Cardiac fibroblast (primary cell): ENCODE data around the gene CACNG3.

Experiments used
- DNase-seq, 2 donors: peaks; one replicate each; pipeline versions ENCODE4 v3.0.0 to v3.0.0-alpha.2; 2010; ENCODE audit warnings: low read depth in 2 of 2
- H3K4me3 ChIP-seq, 2 donors: replicated peaks in 1 of 2; 1 replicate in 1 of 2; 2 replicates in 1 of 2; pipeline ENCODE4 v1.5.1; 2011; ENCODE audit warnings: low read depth in 2 of 2, low read length in 2 of 2, mild to moderate bottlenecking in 2 of 2, moderate library complexity in 1 of 2
- TF ChIP-seq, protein P1 (sequence below): IDR thresholded peaks from one replicate; pipeline ENCODE4 v1.5.1; 2011; ENCODE audit warnings: low read depth, mild to moderate bottlenecking, low read length, inconsistent platforms

The CACNG3 gene

GRCh38 chr16:24409045-24409444 lies 152.9 kb downstream of the CACNG3 start:
- no peak for DNase-seq
- no peak overlapping the region for H3K4me3 ChIP-seq
- TF ChIP-seq, protein P1, sequence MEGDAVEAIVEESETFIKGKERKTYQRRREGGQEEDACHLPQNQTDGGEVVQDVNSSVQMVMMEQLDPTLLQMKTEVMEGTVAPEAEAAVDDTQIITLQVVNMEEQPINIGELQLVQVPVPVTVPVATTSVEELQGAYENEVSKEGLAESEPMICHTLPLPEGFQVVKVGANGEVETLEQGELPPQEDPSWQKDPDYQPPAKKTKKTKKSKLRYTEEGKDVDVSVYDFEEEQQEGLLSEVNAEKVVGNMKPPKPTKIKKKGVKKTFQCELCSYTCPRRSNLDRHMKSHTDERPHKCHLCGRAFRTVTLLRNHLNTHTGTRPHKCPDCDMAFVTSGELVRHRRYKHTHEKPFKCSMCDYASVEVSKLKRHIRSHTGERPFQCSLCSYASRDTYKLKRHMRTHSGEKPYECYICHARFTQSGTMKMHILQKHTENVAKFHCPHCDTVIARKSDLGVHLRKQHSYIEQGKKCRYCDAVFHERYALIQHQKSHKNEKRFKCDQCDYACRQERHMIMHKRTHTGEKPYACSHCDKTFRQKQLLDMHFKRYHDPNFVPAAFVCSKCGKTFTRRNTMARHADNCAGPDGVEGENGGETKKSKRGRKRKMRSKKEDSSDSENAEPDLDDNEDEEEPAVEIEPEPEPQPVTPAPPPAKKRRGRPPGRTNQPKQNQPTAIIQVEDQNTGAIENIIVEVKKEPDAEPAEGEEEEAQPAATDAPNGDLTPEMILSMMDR = no peak
